DOHH2 (cell line): ENCODE results near the gene WWTR1.

Source experiments
- H3F3A ChIP-seq: fragments of 200-600 bp; sonication (generic), shearing (Covaris generic); 2 replicates; pipeline ENCODE4 v1.6.0; 2016; ENCODE audit warnings: antibody characterized with exemption, mild to moderate bottlenecking; ENCODE audit not compliant: control insufficient read depth, insufficient read depth
- H3K27ac ChIP-seq: fragments of 200-600 bp; sonication (generic); 2 replicates; pipeline ENCODE4 v1.5.1; 2014; ENCODE audit warnings: low read depth, mild to moderate bottlenecking, low read length, moderate library complexity
- H3K27me3 ChIP-seq: fragments of 200-600 bp; sonication (generic); 2 replicates; pipeline ENCODE4 v1.6.1; 2014; ENCODE audit warnings: mild to moderate bottlenecking, low read length, mixed read lengths; ENCODE audit not compliant: control insufficient read depth
- H3K36me3 ChIP-seq: fragments of 200-600 bp; sonication (generic); 2 replicates; pipeline ENCODE4 v1.6.1; 2014; ENCODE audit warnings: mild to moderate bottlenecking, low read length, moderate library complexity, mixed read lengths; ENCODE audit not compliant: control insufficient read depth
- H3K4me1 ChIP-seq: fragments of 200-600 bp; sonication (generic); 2 replicates; pipeline ENCODE4 v1.6.1; 2014; ENCODE audit warnings: mild to moderate bottlenecking, low read length, mixed read lengths; ENCODE audit not compliant: control insufficient read depth
- H3K4me2 ChIP-seq: fragments of 200-600 bp; sonication (generic); 2 replicates; pipeline ENCODE4 v1.6.0; 2014; ENCODE audit warnings: mild to moderate bottlenecking, low read length, moderate library complexity
- H3K4me3 ChIP-seq: fragments of 200-600 bp; sonication (generic); 2 replicates; pipeline ENCODE4 v1.5.1; 2014; ENCODE audit warnings: mild to moderate bottlenecking, low read length, mixed read lengths
- H3K79me2 ChIP-seq: fragments of 200-600 bp; sonication (generic); 2 replicates; pipeline ENCODE4 v1.6.1; 2014; ENCODE audit warnings: mild to moderate bottlenecking, low read length, mixed read lengths; ENCODE audit not compliant: control insufficient read depth
- H3K9me2 ChIP-seq: fragments of 200-600 bp; sonication (generic); replicated peaks from 2 replicates; pipeline ENCODE4 v1.6.1; 2014; ENCODE audit warnings: mild to moderate bottlenecking, low read length, mixed read lengths; ENCODE audit not compliant: control insufficient read depth
- H3K9me3 ChIP-seq: fragments of 200-600 bp; sonication (generic); 2 replicates; pipeline ENCODE4 v1.6.1; 2014; ENCODE audit warnings: antibody characterized with exemption, low read length, mixed read lengths; ENCODE audit not compliant: control insufficient read depth, insufficient read depth
- H4K20me1 ChIP-seq: fragments of 200-600 bp; sonication (generic); 2 replicates; pipeline ENCODE4 v1.6.0; 2014; ENCODE audit warnings: low read depth, mild to moderate bottlenecking, antibody characterized with exemption, low read length, moderate library complexity; ENCODE audit not compliant: control insufficient read depth, insufficient read depth
- CTCF ChIP-seq: fragments of 200-600 bp; sonication (generic); IDR thresholded peaks from one replicate; pipeline ENCODE4 v1.5.1; 2014; ENCODE audit warnings: antibody characterized with exemption, mild to moderate bottlenecking, low read depth, low read length; ENCODE audit not compliant: poor library complexity, severe bottlenecking
- EZH2phosphoT487 ChIP-seq: fragments of 200-600 bp; sonication (generic); IDR thresholded peaks from 2 replicates; pipeline ENCODE4 v1.6.1; 2017; ENCODE audit warnings: borderline replicate concordance, mild to moderate bottlenecking, antibody characterized with exemption, low read length, moderate library complexity, mixed read lengths

WWTR1 gene

GRCh38 chr3:149497966-149498670 is 159.7 kb downstream of the WWTR1 start:
- no peaks in the 10 kb centered on the region for H3K9me3 ChIP-seq
- H3K36me3 ChIP-seq: no peaks in the 10 kb centered on the region
- no peak overlapping the region for H3K4me2 ChIP-seq
- H3K9me2 ChIP-seq: no peaks in the 10 kb centered on the region
- H4K20me1 ChIP-seq: no peaks in the 10 kb centered on the region
- TF ChIP-seq EZH2phosphoT487 (no peak), CTCF (no peak)
- no peaks in the 10 kb centered on the region for H3F3A ChIP-seq
- H3K79me2 ChIP-seq: no peaks in the 10 kb centered on the region
- H3K4me1 ChIP-seq: no peaks in the 10 kb centered on the region
- no peak overlapping the region for H3K4me3 ChIP-seq
- H3K27me3 ChIP-seq: no peaks in the 10 kb centered on the region
- H3K27ac ChIP-seq: no peak overlapping the region

GRCh38 chr3:149496891-149497290 is 160.9 kb downstream of the WWTR1 start:
- TF ChIP-seq EZH2phosphoT487: no peak
- no peak for TF ChIP-seq CTCF
- H3K4me3 ChIP-seq: no peak overlapping the region
- H4K20me1 ChIP-seq: no peaks in the 10 kb centered on the region
- no peaks in the 10 kb centered on the region for H3K36me3 ChIP-seq
- H3K4me2 ChIP-seq: no peak overlapping the region
- H3K27ac ChIP-seq: no peak overlapping the region
- H3F3A ChIP-seq: no peaks in the 10 kb centered on the region
- H3K4me1 ChIP-seq: no peaks in the 10 kb centered on the region
- no peaks in the 10 kb centered on the region for H3K9me3 ChIP-seq
- H3K79me2 ChIP-seq: no peaks in the 10 kb centered on the region
- H3K27me3 ChIP-seq: 0 out of 2 replicates have a peak, but pooled peaks cover 2% of the 10 kb centered on the region
- H3K9me2 ChIP-seq: no peaks in the 10 kb centered on the region

- Histone ChIP-seq H3K36me3 (no peaks in the 10 kb centered on the region), H3K9me3 (no peaks in the 10 kb centered on the region), H3K27ac (no peak overlapping the region), H3K27me3 (0 out of 2 replicates have a peak, but pooled peaks cover 2% of the 10 kb centered on the region), H3K79me2 (no peaks in the 10 kb centered on the region), H3K9me2 (no peaks in the 10 kb centered on the region), H3F3A (no peaks in the 10 kb centered on the region), H3K4me3 (no peak overlapping the region), H3K4me1 (no peaks in the 10 kb centered on the region), H4K20me1 (no peaks in the 10 kb centered on the region), H3K4me2 (no peak overlapping the region)
- no peak for TF ChIP-seq CTCF
- no peak for TF ChIP-seq EZH2phosphoT487
Observed at GRCh38 chr3:149495581-149496125, 162.2 kb downstream of the WWTR1 start.
